ENCODE measurements around the gene MMP25.
A peak's percentile ranks its signal among the peaks of the same experiment; 100 is the strongest.
"Not testable (repeated sequence)": the region's sequence is repeated elsewhere in the genome, so short reads cannot be mapped to it uniquely, and the experiment has no call there.

The MMP25 gene

GRCh38 chr16:3073448-3073847, 27.1 kb downstream of the MMP25 start:
- DNase-seq (ENCODE audit: low read depth in 2 of 2), result no peak

- DNase-seq (ENCODE audit: low read depth in 2 of 2), result peak in 1 of 2 donors; percentile 45
Measured at GRCh38 chr16:3074860-3075522, 28.6 kb downstream of the MMP25 start.

- no peak for DNase-seq (ENCODE audit: low read depth in 2 of 2)
Measured at GRCh38 chr16:3075523-3075915, 29.2 kb downstream of the MMP25 start.

- not testable (repeated sequence) for DNase-seq (ENCODE audit: low read depth in 2 of 2)
Measured at GRCh38 chr16:3075946-3076345, 29.6 kb downstream of the MMP25 start.

GRCh38 chr16:3076577-3076976, 30.2 kb downstream of the MMP25 start:
- DNase-seq (ENCODE audit: low read depth in 2 of 2), result no peak

GRCh38 chr16:3080024-3080423, 33.7 kb downstream of the MMP25 start:
- no peak for DNase-seq (ENCODE audit: low read depth in 2 of 2)

- not testable (repeated sequence) for DNase-seq (ENCODE audit: low read depth in 2 of 2)
Measured at GRCh38 chr16:3081957-3082356, 35.6 kb downstream of the MMP25 start.

GRCh38 chr16:3083408-3083807, 37.0 kb downstream of the MMP25 start:
- DNase-seq (ENCODE audit: low read depth in 2 of 2), result not testable (repeated sequence)

- no peak for DNase-seq (ENCODE audit: low read depth in 2 of 2)
Measured at GRCh38 chr16:3084491-3084890, 38.1 kb downstream of the MMP25 start.

- DNase-seq (ENCODE audit: low read depth in 2 of 2), result no peak
Measured at GRCh38 chr16:3084969-3085670, 38.8 kb downstream of the MMP25 start.

- no peak for DNase-seq (ENCODE audit: low read depth in 2 of 2)
Measured at GRCh38 chr16:3085868-3086595, 39.7 kb downstream of the MMP25 start.

- no peak for DNase-seq (ENCODE audit: low read depth in 2 of 2)
Measured at GRCh38 chr16:3086596-3087242, 40.4 kb downstream of the MMP25 start.

GRCh38 chr16:3087243-3088235, 41.2 kb downstream of the MMP25 start:
- no peak for DNase-seq (ENCODE audit: low read depth in 2 of 2)

GRCh38 chr16:3088450-3088849, 42.1 kb downstream of the MMP25 start:
- DNase-seq (ENCODE audit: low read depth in 2 of 2), result no peak

GRCh38 chr16:3088925-3089716, 42.8 kb downstream of the MMP25 start:
- DNase-seq (ENCODE audit: low read depth in 2 of 2), result no peak

- DNase-seq (ENCODE audit: low read depth in 2 of 2), result no peak
Measured at GRCh38 chr16:3089717-3090592, 43.6 kb downstream of the MMP25 start.

GRCh38 chr16:3091551-3091950, 45.2 kb downstream of the MMP25 start:
- no peak for DNase-seq (ENCODE audit: low read depth in 2 of 2)

GRCh38 chr16:3092501-3092941, 46.2 kb downstream of the MMP25 start:
- DNase-seq (ENCODE audit: low read depth in 2 of 2), result no peak
